M059J (cell line): ENCODE measurements around the gene PAXIP1. TPM values are rescaled to one million over a fixed set of nuclear protein-coding genes. Genes with fewer than 3 reads are reported as not detected.
A peak's percentile ranks its signal among the peaks of the same experiment; 100 is the strongest.

Experiments used
- DNase-seq: peaks from one replicate; pipeline ENCODE4 v3.0.0-alpha.2; 2012; ENCODE audit warnings: low read depth
- total RNA-seq: library from RNA; depleted of rRNA; stranded (reverse); fragments of >200 nt; shearing (Covaris generic); gene quantifications from 2 replicates; pipeline ENCODE4 v1.2.3, GENCODE V29; 2014

The PAXIP1 gene
- total RNA-seq, 1 experiment from 2014 or later = 16.6 TPM

DNA sequence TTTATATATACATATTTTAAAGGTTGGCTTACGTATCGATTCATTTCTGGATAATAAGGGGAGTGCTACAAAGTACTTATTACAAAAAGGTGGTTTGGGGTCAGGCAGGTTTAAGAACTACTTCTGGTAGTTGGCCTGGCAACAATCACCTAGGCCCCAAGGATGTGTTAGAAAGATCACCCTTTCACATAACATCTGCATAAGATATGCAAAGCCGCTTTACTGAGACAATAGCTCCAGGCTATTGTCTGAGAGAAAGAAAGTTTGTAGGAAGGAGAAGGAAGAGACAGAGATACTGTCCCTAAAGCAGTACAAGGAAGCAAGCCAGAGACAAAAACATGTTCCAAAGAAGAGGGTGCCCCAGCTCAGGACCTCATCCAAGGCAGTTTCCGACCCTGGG lies 6.2 kb downstream of the PAXIP1 start:
- DNase-seq = no peak

GRCh38 chr7:154996101-154996500 lies 6.8 kb downstream of the PAXIP1 start:
- no peak for DNase-seq

DNA sequence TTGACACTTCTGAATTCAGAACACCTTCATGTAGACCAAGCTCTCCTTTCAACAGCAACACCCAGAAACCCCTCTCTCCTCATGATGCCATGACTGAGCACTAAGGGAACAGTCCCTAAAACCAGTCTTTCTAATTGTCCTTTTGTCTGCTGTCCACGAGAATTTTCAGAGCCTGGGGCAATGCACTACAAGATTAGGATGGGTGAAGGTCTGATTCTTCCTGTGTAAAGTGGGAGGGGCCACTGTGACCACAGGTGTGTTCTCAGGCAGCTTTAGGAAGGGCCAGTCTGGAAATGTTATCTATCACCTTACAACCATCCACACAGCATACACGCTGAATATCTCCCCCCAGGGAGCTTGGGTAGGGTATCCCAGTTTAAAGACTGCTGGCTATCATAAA lies 7.9 kb downstream of the PAXIP1 start:
- no peak for DNase-seq

DNA sequence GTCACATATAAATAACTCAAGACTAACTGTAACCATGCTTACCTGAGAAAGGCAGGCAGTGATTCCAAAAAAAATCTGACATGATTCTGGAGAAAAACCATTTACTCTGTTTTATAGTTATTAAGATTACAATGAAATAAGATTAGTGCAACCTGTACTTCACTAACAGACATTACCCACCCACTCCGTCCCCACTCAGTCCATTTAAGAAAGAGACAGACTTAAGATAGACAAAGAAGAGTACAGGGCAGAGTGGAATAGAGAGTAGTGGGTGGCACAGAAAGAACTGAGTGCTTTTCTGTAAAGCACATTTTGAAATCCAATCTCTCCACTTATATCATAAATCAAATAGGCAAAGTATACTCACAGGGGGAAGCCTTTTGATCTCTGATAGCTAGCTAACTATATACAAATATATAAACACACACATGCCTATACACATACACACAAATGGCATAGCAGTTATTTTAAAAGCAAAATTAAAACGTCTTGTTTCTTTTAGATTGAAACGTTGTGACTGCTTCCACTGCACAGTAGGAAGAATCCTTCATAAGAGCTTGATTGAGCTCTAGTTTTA lies 11.9 kb downstream of the PAXIP1 start:
- no peak for DNase-seq

DNA sequence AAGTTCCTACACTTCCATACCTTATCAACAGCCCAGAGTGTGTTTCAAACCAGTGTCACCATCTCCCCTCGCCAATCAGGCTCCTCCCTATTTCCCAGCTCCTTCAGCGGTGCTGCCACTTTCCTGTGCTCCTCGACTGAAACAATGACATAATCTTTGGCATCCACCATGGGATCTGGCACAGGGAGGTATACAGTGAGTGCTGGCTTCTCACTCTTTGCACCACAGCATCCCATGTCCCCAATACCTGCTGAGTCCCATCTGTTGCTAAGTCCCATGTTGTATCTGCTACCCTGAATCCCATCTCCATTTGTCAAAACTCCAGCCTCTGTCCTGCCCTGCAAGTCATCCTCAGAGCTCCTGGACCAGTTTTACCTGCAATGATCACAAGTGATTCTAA lies 15.4 kb downstream of the PAXIP1 start:
- DNase-seq = no peak

GRCh38 chr7:154986200-154986945 lies 16.6 kb downstream of the PAXIP1 start:
- DNase-seq = no peak

GRCh38 chr7:154985230-154985629 lies 17.7 kb downstream of the PAXIP1 start:
- DNase-seq = no peak

GRCh38 chr7:154984601-154985188 lies 18.2 kb downstream of the PAXIP1 start:
- DNase-seq = no peak

DNA sequence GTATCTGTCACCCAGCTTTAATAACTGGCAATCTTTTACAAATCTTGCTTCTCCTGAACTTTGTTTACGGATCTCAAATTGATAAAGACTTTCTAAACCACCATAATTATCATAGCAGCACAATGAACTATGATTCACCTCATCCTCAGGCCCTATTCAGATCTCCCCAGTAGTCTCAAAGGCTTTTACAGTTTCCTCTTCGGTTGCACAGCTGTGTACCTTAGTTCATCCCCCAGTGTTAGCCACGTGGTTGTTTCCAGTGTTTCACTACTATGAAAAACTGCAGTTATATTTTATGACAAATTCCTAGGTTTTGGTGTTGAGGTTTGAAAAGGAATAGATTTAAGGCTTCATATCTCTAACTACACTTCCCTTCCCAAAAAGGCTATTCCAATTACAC lies 24.9 kb downstream of the PAXIP1 start:
- peak; percentile 12 for DNase-seq

DNA sequence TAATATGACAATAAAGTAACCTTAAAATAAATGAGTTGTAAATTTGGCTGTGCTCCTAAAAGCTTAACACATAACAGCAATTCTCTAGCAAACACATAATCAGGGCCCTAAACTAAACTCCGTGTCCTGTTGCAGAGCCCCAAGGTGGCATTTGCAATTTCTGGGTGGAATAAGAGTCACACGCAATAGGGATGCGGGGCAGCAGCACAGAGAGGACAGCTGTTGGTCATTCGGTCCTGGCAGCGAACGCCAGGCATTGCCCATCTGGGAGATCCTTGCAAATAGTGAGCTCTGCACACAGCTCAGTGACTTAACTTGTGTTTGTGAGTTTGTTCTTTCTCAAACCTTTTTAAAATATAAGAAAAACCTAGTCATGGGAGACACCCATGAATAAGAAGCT lies 25.7 kb downstream of the PAXIP1 start:
- DNase-seq = no peak

GRCh38 chr7:154976844-154977243 lies 26.1 kb downstream of the PAXIP1 start:
- DNase-seq = no peak

DNA sequence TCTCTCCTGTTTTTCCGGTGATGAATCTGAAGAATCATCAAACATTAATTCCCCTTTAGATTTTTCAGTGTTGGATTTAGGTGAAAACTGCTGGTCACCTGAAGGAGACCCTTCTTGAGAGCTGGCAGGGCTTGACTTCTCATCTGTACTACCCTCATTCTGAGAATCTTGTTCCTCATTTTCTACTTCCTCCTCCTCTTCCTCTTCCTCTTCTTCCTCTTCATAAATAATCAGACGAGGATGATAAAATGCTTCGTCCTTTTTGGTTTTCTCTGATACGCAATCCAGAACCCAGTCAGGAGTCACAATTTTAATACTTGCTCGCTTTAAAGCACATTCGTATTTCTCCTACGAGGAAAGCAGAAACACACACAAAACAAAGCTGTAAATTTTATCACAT lies 26.9 kb downstream of the PAXIP1 start:
- no peak for DNase-seq

DNA sequence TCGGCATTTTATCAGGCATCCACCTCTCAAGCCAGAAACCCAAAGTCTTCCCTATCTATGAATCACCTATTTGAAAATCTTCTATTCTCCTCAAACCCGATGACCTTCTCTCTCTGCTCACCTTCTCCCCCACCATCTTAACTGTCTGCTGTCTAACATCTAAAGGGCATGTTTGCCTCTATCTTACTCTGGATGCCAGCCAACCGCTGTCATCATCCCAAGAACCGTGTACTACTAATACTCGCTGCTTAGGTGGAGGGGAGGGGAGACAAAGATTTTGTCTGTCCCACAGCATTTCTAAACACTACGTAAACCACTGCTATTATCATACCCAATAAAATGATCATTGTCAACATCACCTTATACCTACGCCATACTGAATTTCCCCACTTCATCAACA lies 29.5 kb downstream of the PAXIP1 start:
- no peak for DNase-seq

GRCh38 chr7:154968336-154969001 lies 34.5 kb downstream of the PAXIP1 start:
- DNase-seq = no peak

- no peak for DNase-seq
Measured at GRCh38 chr7:154967401-154967955, 35.4 kb downstream of the PAXIP1 start.

GRCh38 chr7:154965014-154965413 lies 37.9 kb downstream of the PAXIP1 start:
- no peak for DNase-seq

DNA sequence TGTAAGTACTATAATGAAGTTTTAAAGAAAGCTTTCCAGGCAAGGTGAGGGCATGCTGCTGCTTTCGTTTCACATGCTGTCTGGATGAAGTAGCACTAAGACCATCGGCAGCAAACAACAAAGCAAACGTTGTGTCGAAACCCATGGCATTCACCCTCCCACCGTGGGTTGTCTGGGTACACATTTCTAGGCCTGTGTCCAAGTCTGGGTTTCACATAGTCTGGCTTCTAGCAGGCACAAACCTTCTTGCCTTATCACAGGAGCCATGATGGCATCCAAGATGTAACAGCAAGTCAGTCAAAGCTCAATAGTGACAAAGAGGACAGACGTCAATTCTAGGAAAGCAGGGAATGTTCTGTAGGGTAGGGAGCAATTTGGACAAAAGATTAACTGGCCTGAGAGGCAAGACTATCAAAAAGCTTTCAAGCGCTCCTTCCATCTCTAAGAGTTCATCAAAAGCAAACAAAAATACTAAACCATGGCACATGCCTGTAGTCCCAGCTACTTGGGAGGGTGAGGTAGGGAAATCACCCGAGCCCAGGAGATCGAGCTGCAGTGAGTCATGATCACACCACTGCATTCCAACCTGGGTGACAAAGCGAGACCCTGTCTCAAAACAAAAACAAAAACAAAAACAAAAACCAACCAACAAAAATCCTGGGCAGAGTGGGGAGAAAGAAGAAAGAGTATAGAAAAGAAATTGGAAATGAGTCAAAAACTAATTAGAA lies 42.7 kb downstream of the PAXIP1 start:
- peak; percentile 42 for DNase-seq

GRCh38 chr7:154956427-154956826 lies 46.5 kb downstream of the PAXIP1 start:
- no peak for DNase-seq

DNA sequence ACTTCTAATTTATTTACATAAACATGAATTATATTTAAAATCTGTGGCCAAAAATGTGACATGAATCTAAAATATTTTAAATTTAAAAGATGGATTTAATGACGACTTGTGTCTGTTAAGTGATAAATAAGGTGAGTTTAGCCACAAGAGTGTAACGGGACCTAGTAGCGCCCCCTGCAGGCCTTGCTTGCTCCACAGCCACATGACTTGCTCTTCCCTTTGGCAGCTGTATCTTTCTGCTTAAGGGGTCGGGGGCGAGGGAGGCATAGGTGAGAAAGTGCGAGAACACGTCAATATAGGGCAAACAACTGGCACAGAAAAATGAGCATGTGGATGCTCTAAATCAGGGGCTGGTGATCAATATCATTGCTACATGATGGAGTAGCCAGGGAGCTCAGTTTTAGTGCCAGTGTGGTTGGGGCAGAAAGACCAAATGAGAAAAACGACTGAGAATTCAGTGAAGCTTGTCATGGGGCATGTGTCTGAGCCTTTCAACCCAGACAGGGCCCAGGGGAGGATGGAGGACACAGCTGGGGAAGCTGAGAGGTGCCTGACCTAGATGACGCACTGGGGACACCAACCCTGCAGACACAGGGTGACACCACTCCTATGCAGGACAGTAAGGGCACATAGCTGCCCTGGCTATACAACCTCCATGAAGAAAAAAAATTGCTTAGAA lies 49.8 kb downstream of the PAXIP1 start:
- DNase-seq = peak; percentile 14

DNA sequence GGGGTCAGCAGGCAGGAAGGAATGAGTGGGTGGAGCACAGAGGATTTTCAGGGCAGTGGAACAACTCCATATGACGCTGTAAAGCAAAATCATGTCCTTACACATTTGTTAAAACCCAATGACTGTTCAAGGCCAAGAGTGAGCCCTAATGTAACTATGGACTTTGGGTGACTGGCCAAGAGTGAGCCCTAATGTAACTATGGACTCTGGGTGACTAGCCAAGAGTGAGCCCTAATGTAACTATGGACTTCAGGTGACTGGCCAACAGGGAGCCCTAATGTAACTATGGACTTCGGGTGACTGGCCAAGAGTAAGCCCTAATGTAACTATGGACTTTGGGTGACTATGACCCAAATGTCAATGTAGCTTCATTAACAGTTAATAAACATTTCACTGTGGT lies 52.0 kb downstream of the PAXIP1 start:
- no peak for DNase-seq

DNA sequence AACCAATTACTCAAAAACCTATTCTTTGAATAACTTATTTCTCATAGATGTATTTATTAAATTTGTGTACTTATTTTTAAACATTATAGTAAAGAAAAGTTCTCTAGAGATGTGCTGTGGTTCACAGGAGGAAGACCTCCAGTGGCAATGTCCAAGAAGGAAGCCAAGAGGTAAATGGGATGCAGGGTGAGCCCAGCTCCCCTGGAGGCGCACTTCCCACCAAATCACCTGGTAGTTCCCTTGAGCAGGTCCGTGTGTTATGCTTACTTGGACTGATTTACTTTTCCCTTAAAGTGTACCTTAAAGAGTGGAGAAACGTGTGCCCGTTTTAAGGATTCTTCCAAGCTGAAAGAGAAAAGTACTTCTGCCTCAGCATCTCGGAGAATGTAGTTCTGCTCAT lies 55.3 kb downstream of the PAXIP1 start:
- no peak for DNase-seq
